NCI-H146 treated with DMSO at 0.1 percent for 48 hours (cell line): Measurements from ENCODE around the gene C10orf105.
A peak's percentile ranks its signal among the peaks of the same experiment; 100 is the strongest.

Source experiments
- DNase-seq: peaks from one replicate; lab custom pipeline; 2025; ENCODE audit not compliant: unreplicated experiment; lab: John Stamatoyannopoulos, UW

The C10orf105 gene, protein sequence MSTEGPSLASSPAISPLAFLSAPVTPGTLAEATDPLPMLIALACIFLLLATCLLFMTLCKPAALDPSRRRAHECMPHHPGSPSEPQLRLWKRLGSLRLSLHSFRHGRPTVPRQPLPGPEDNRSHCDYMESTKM

GRCh38 chr10:71719464-71720201 lies at the start of gene C10orf105:
Gene C10orf105 (minus strand): TSS chr10:71719778. CDS start chr10:71716337, 3,441 bp downstream.
- no peak for DNase-seq

DNA sequence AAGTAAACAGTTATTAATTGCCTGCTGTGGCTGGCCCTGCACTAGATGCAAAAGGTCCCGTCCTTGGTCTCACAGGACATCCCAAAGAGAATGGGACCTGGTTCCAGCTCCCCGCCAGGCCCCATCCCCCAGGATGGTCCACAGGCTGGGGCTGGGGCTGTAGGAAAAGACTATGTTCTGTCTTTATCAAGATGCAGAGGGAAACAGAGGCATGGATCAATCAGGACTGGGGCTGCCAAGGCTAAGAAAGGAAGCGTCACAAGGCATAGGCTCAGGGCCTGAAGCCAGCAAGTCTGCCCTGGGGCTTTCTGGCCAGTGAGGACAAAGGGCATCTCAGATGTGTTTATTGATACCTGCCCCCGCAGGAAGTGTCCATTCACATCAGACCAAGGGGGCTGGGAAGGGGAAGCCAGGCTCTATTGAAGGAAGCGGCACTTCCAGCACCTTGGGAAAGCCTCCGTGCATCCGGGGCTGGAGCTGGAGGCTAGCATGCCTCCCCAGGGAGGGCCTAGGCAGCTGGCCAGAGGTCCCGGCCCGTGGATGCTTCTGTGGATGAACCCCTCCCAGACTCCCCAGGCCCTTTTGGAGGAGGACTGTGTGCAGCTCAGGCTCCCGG lies 48.0 kb upstream of the C10orf105 start:
- no peak for DNase-seq

- DNase-seq, result peak; percentile 26
Observed at GRCh38 chr10:71766717-71767419, 47.3 kb upstream of the C10orf105 start.

DNA sequence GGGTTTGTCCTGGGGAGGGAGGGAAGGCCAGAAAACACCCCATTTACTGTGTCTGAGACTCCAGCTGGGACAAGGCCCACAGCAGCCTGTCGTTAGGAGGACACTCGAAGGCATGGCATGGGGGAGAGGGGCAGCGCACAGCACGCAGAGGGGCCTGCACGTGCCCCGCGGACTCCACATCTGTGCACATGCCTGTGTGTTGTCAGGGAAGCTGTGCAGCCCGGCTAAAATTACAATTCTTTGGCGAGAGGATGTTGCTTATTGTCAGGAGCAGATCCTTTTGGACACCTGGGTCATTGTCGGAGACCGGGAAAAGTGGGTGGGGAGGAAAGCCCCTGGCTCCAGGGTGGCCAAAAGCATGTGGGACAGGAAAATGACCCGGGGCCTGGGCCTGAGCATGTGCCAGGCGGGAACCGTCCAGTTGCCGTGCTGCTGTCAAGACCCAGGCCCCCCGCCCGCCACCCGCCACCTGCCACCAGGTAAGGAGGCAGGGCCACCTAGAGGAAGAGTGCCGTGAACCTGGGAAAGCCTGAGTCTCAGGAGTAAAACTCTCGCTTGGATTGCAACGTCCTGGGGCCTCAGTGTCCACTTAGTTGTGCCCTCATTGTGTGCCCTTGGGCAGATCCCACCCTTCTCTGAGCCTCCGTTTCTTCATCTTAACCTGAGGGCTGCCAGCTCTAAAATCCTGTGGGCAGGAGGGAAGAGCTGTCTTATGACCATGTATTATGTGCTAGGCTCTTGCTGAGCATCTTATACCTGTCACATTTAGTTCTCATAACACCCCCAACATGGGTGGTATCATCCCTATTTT lies 46.5 kb upstream of the C10orf105 start:
- DNase-seq, result no peak

DNA sequence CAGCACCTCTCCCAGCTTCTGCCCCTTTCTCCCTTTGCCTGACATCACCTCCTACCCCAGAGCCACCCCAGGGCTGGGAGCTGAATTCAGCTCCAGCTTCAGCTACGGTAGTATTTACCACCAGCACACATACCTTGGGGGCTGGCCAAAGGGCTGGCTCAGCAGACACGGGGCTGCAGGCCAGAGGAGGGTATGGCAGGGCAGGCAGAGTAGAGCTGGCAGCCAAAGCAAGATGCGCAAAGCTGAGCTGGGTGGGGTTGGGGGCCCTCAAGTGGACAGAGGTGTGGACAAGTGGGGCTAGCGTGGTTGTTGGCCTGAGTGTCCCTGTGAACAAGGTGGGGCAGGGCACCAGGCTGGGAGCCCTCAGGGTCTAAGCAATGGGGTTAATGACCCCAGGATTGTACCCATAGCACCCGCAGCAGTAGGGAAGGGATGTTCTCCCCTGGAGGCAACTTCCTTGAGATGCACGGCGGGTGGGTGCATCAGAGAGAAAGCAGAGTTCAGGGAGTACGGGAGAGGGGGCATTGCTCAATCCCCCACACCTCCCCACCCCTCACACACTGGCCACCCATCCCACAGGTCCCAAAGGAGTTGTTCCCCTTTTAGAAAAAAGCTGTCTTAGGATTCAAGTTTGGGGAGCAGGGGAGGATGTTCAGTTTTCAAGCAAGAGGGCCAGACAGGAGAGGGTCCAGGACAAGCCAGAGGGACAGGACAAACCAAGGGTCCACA lies 45.8 kb upstream of the C10orf105 start:
- no peak for DNase-seq

DNA sequence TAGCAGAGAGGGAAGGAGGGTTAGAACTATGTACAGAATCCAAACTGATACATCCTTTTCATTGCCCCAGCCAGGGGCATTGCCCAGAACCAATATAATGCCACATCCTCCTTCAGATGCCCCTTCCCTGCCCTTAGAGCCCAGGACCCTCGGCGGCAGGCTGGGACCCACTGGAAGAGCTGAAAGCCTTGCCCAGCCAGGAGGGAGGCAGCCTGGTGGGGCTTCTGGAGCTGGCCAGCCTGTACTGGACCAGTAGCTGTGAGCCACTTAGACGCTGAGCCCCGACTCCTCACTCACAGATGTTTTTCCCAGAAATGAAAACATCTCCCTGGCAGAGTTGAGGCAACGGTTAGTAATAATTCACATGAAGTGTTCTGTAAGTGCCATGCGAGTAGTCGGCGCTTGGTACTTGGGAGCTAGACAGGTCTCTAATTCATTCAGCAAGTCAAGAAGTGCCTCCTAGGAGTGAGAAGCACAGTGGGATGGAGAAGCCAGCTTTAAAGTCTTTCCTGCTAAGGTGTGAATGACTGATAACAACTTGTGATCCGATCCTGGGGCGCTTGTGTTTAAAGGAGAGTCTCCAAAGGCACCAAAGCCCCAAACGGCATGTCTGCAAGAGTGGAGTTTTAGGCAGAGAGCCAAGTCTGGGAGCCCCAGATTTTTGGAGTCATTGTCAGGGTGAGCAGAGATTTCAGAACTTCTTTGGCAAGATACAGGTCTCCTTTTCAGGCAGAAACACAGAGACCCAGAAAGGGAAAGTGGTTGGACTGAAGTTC lies 44.0 kb upstream of the C10orf105 start:
- no peak for DNase-seq

DNA sequence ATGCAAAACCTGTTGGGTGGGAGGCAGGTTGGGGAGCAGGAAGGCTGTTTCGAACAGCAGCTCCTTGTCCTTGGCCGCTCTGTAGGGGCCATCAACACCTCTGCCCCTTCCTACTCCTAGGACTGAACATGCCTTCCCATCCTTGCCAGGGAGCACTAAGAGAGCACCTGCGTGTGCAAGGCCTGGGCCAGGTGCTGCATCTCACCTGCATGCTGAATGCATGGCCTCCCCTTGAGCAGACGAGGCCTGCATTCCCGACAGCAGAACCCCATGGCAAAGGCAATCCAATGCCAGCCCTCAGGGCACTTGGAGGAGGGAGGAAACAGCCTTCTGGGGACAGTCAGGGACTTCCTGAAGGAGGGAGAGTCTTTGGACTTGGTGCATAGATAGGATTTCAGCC lies 42.7 kb upstream of the C10orf105 start:
- no peak for DNase-seq

- no peak for DNase-seq
Observed at GRCh38 chr10:71761541-71762113, 42.0 kb upstream of the C10orf105 start.

GRCh38 chr10:71761105-71761511 lies 41.5 kb upstream of the C10orf105 start:
- DNase-seq, result no peak

DNA sequence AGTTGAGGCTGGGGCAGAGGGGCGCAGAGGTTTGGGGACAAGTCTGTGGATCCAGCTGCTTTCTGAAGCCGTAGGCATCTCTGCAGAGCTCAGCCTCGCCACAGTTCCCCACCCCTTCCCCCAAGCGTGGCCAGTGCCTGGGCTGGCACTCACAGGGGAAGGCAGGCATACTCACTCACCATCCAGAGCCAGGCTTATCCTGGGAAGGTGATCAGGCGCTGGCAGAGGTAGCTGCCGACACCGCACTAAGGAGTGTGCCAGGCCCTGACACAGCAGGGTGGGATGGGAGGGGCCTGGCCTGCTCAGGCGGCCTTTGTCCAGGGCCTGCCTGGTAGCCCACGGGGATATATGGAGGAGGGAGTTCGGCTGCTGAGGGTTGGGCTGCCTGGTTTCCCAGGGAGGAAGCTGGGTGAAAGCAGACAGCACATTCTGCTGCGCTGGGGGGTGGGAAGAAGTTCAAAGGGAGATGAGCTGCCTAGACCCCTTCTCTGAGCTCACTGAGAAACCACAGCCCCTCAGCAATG lies 37.9 kb upstream of the C10orf105 start:
- DNase-seq, result no peak

DNA sequence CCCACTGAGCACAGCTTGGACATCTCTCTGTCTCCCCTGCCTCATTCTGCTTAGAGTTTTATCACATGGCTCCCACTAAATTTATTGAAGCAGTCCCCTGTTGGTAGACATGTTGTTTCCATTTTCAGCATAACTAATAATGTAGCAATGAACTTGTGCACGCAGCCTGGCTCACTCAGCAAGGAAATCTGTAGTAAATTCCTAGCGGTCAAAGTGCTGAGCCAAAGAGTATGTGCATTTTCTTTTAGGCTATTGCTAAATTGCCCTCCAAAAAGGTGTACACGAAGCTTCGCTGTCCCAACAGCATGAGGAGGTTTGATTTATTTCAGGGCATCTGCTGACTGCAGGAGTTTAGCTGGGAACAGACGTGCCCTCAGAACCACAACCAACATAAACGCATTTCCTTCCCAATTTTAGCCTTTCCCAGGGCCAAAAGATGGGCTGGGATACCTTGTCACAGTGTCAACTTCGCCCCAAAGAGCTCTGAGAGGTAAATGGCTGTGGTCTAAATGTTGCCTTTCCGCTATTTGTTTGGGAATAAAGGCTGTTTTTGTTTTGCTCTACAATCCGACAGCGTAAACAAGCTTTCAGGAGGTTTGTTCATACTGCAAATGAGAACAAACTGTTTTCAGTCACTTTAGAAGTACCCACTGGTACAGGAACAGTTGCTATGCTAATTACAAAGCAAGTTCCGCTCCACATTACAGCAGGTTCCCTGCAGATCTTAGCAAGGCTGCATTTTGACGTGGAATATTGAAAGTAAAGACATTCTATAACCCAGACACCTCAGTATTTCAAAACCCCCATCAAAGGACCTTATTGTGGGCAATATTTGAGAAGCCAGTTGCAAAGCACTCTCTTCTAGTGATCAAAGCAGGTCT lies 37.0 kb upstream of the C10orf105 start:
- DNase-seq, result no peak

DNA sequence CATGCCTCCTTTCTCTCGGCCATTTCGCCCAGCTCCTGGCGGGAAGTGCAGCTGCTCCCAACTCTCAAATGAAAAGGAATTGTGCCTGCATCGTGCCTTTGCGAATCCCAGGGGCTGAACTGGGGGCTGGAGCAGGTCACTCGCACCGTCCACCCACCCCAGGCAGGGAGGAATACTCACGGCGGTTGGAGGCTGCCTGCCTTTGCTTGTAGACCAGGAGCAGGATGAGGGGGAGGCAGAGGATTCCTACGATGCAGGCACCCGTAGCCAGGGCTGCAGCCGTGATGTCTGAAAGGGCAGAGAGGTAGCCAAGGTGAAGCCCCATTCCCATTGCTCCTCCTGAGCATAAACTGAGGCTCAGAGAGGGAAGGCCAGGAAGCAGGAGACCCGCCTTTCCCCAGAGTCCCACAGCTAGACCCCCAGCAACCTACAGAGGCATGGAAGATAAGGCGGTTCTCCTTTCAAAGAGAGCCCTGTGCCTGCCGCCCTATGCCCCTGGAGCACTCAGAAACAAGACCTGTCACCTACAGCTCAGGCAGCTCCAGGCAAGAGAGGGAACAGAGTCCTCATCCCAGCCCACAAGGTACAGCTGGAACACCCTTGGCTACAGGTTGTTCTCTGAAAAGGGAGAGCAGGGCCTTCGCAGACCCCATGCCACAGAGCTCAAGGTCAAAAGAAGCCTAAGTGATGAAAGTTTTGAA lies 35.8 kb upstream of the C10orf105 start:
- no peak for DNase-seq

GRCh38 chr10:71754562-71754961 lies 35.0 kb upstream of the C10orf105 start:
- DNase-seq, result no peak

DNA sequence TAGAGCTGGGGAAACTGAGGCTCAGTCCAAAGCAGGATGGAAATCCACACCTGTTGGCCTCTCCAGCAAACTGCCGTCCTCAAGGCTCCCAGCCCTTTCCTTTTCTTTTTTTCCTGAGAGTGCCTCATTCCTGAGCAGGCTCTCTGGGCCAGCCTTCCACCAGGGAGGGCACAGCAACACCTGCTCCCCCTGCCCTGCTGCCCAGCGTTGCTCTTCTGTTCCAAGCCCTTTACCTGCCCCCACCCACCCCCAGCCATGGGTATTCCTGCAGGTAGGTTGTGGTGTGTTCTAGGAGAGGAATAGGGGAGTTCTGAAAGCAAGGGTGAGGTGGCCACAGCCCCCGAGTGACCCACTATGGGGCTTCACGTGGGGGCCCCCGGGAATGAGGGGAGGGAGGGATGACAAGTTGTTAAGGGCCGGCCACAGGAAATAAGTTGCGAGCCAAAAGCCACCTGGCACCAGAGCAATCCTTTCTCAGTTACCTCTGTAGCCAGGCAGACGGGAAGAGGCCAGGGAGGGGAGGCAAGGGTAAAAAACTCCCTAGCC lies 34.5 kb upstream of the C10orf105 start:
- DNase-seq, result no peak

- DNase-seq, result no peak
Observed at GRCh38 chr10:71753091-71753959, 33.7 kb upstream of the C10orf105 start.
